ENCODE data around the gene SYT9.

The SYT9 gene, protein sequence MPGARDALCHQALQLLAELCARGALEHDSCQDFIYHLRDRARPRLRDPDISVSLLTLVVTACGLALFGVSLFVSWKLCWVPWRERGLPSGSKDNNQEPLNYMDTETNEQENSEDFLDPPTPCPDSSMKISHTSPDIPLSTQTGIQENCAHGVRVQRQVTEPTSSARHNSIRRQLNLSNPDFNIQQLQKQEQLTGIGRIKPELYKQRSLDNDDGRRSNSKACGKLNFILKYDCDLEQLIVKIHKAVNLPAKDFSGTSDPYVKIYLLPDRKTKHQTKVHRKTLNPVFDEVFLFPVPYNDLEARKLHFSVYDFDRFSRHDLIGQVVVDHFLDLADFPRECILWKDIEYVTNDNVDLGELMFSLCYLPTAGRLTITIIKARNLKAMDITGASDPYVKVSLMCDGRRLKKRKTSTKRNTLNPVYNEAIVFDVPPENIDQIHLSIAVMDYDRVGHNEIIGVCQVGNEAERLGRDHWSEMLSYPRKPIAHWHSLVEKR

DNA sequence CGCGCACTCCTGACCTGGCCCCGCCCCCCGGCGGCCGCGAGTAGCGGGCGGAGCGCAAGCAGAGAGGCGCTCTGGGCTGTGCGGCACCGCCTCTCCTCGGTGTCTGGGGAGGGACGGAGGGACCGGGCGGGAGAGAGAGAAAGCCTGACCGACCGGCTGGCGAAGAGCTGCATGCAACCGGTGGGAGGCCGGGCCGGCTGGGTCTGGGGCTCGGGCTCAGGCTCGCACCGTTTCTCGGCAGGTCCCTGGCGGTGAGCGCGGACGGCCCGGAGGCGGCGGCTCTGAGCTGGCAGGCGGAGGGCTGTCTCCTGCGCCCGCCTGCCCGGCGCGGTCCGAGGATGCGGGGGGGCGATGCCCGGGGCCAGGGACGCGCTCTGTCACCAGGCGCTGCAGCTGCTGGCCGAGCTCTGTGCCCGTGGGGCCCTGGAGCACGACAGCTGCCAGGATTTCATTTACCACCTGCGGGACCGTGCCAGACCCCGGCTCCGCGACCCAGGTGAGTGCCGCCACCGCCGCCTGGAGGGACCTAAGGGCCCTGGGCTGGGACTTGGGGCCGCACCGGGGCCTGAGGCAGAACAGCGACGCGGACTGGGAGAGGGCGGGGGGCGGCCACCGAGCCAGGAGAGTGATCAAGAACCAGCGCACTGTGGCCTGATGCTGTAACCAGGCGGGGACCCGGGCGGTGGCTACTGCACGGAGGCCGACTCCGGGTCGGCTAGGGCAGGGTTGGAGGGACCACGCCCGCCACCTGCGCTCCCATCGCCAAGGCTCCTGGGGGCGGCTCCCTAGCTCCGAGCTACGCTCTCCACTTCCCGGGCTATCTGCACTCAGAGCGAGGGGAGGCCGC lies at the start of gene SYT9:
Gene SYT9, plus strand, starts transcription at position 69 of the 847 bp plus-strand sequence. Its CDS starts 283 bp downstream, at position 352.
- H3K27ac ChIP-seq, result no peak within 1 kb of the TSS
- H3K9me3 ChIP-seq, result no peaks in the 10 kb centered on the region
- peak in 1 of 2 donors; percentile 62 for DNase-seq
- peak within 1 kb of the TSS; percentile 45 to 57 for H3K4me3 ChIP-seq
- H3K27me3 ChIP-seq, result peaks cover 0 to 25% of the 10 kb centered on the region in 2 donors
- TF ChIP-seq, protein P1, sequence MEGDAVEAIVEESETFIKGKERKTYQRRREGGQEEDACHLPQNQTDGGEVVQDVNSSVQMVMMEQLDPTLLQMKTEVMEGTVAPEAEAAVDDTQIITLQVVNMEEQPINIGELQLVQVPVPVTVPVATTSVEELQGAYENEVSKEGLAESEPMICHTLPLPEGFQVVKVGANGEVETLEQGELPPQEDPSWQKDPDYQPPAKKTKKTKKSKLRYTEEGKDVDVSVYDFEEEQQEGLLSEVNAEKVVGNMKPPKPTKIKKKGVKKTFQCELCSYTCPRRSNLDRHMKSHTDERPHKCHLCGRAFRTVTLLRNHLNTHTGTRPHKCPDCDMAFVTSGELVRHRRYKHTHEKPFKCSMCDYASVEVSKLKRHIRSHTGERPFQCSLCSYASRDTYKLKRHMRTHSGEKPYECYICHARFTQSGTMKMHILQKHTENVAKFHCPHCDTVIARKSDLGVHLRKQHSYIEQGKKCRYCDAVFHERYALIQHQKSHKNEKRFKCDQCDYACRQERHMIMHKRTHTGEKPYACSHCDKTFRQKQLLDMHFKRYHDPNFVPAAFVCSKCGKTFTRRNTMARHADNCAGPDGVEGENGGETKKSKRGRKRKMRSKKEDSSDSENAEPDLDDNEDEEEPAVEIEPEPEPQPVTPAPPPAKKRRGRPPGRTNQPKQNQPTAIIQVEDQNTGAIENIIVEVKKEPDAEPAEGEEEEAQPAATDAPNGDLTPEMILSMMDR (IDR thresholded peaks at IDR 0.05), result no peak
- H3K4me1 ChIP-seq, result peaks cover 0 to 18% (median 13%) of the 10 kb centered on the region in 4 donors
- intact Hi-C loops (cut with DNase I; ENCODE audit: low total_unique reads), result no loop called here
- no peaks in the 10 kb centered on the region for H3K36me3 ChIP-seq

DNA sequence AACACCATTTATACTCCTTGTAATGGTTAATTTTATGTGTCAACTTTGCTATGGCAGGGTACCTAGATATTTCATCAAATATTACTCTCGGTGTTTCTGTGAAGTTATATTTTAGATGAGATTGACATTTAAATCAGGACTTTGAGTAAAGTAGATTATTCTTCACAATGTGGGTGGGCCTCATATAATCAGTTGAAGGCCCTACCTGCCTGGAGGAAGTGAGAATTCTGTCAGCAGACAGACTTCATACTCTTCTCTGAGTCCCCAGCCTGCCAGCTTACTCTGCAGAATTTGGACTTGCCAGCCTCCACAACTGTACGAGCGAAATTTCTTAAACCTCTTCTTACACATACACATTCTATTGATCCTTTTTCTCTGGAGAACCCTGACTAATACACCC lies 49.3 kb upstream of the SYT9 start:
- no peaks in the 10 kb centered on the region for H3K9me3 ChIP-seq
- no peak overlapping the region for H3K4me3 ChIP-seq
- H3K27me3 ChIP-seq, result no peaks in the 10 kb centered on the region
- no peaks in the 10 kb centered on the region for H3K36me3 ChIP-seq
- TF ChIP-seq, protein P1 (IDR thresholded peaks at IDR 0.05), result no peak
- intact Hi-C loops (cut with DNase I; ENCODE audit: low total_unique reads), result no loop called here
- H3K27ac ChIP-seq, result no peak overlapping the region
- H3K4me1 ChIP-seq, result no peaks in the 10 kb centered on the region
- DNase-seq, result no peak

DNA sequence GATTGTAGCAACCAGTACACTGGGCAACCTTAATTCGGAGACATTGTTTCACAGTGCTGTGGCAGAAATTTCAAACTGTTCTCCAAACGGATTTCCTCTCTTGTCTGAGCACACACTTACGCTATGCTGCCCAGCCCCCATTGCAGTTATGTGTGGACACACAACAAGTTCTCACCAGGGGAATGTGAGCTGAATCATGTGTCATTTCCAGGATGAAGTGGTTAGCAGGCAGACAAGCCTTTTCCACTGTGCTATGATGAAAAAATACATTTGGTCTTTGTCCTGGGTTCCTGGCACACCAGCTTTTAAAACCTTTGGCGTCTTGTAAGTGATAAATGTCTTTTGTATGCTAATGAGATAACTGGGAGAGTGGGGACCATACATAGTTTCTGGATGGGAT lies 46.9 kb upstream of the SYT9 start:
- Histone ChIP-seq H3K4me1 (no peaks in the 10 kb centered on the region), H3K9me3 (no peaks in the 10 kb centered on the region), H3K4me3 (no peak overlapping the region), H3K27me3 (no peaks in the 10 kb centered on the region), H3K27ac (no peak overlapping the region), H3K36me3 (no peaks in the 10 kb centered on the region)
- no peak for DNase-seq
- TF ChIP-seq, protein P1 (IDR thresholded peaks at IDR 0.05), result no peak
- intact Hi-C loops (cut with DNase I; ENCODE audit: low total_unique reads), result no loop called here

DNA sequence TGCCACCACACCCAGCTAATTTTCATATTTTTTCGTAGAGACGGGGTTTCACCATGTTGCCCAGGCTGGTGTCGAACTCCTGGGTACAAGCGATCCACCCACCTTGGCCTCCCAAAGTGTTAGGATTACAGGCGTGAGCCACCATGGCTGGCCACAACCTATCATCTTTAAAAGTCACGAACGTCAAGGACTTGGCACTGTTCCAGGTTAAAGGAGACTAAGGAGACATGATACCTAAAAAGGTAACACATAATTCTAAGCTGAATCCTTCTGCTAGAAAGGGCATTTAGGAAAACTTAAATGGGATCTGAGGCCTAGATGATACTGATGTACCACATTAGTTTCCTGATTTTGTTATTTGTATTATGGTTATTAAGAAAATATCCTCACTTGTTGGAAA lies 43.3 kb upstream of the SYT9 start:
- intact Hi-C loops (cut with DNase I; ENCODE audit: low total_unique reads), result no loop called here
- DNase-seq, result no peak
- TF ChIP-seq, protein P1 (IDR thresholded peaks at IDR 0.05), result no peak

DNA sequence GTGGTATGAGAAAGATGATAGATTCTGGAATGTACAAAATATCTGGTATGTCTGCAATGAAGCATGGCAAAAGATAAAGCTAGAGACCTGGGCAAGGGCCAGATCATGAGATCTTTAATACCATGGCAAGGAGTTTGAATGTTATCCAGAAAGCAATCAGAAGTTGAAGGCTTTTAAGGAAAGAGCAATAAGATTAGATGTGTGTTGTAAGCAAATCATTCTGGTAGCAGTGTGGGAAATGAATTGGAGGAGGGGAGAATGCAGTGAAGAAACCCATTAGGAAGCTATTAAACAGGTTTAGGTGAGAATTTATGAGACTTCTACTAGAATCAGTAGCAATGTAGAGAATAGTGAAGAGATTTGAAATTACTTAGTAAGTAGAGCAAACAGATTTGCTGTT lies 32.2 kb upstream of the SYT9 start:
- no peak overlapping the region for H3K27ac ChIP-seq
- intact Hi-C loops (cut with DNase I; ENCODE audit: low total_unique reads), result no loop called here
- H3K4me3 ChIP-seq, result no peak overlapping the region
- no peaks in the 10 kb centered on the region for H3K9me3 ChIP-seq
- H3K36me3 ChIP-seq, result no peaks in the 10 kb centered on the region
- TF ChIP-seq, protein P1 (IDR thresholded peaks at IDR 0.05), result no peak
- no peaks in the 10 kb centered on the region for H3K27me3 ChIP-seq
- DNase-seq, result no peak
- no peaks in the 10 kb centered on the region for H3K4me1 ChIP-seq

More for the DNA sequence above, 43.3 kb upstream of the SYT9 start:
- H3K9me3 ChIP-seq, result no peaks in the 10 kb centered on the region
- no peaks in the 10 kb centered on the region for H3K36me3 ChIP-seq
- no peaks in the 10 kb centered on the region for H3K27me3 ChIP-seq
- no peaks in the 10 kb centered on the region for H3K4me1 ChIP-seq
- H3K27ac ChIP-seq, result no peak overlapping the region
- H3K4me3 ChIP-seq, result no peak overlapping the region

All from tibial artery (tissue), 4 donors.